IPS DF 6.9 (cell line): ENCODE data around the gene SEH1L.
A peak's percentile ranks its signal among the peaks of the same experiment; 100 is the strongest.
"Not testable (repeated sequence)": the region's sequence is repeated elsewhere in the genome, so short reads cannot be mapped to it uniquely, and the experiment has no call there.

ENCODE experiments used
- DNase-seq: peaks from one replicate; pipeline ENCODE4 v3.0.0-alpha.2; 2013; ENCODE audit warnings: low read depth, low spot score
- H3K27ac ChIP-seq: one replicate; pipeline ENCODE4 v1.5.1; 2013; ENCODE audit warnings: low read length, control low read depth
- H3K27me3 ChIP-seq: 2 replicates; pipeline ENCODE4 v1.6.1; 2013; ENCODE audit warnings: mild to moderate bottlenecking, low read length; ENCODE audit not compliant: control insufficient read depth, insufficient read depth
- H3K36me3 ChIP-seq: 2 replicates; pipeline ENCODE4 v1.6.1; 2013; ENCODE audit warnings: low read length; ENCODE audit not compliant: control insufficient read depth, insufficient read depth
- H3K4me1 ChIP-seq: 2 replicates; pipeline ENCODE4 v1.6.1; 2013; ENCODE audit warnings: low read length; ENCODE audit not compliant: control insufficient read depth, insufficient read depth
- H3K4me3 ChIP-seq: 2 replicates; pipeline ENCODE4 v1.5.1; 2013; ENCODE audit warnings: mild to moderate bottlenecking, low read length
- H3K9me3 ChIP-seq: 2 replicates; pipeline ENCODE4 v1.6.1; 2013; ENCODE audit warnings: low read length, inconsistent platforms; ENCODE audit not compliant: control insufficient read depth, insufficient read depth
- WGBS: extraction: QIAGEN DNeasy Blood & Tissue Kit; methylation state at CpG from one replicate; pipeline ENCODE4 v1.1.7; 2013; ENCODE audit warnings: mixed read lengths, missing lambda C conversion rate; ENCODE audit not compliant: insufficient read length, insufficient coverage; 5-methylcytosine and 5-hydroxymethylcytosine counted together

SEH1L gene

DNA sequence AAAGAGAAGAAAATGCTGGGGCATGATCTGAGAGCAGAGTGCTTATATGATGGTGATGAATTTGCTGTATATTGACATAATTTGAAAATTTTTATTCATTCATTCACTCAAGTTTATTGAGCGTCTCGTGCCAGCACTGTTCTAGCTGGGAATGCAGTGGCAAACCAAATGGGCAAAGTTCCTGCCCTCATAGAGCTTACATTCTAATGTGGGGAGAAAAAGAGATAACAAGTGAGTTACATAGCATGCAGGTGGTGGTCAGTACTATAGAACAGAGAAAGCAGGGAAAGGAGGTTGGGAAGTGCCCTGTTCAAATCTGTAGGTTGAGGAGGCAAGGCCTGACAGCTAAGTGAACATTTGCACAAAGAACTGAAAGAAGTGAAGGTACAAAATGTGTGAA, 47.6 kb downstream of the SEH1L start:
- no peaks in the 10 kb centered on the region for H3K27me3 ChIP-seq
- no peak for DNase-seq
- H3K27ac ChIP-seq = no peak overlapping the region
- H3K4me1 ChIP-seq = no peaks in the 10 kb centered on the region
- no peaks in the 10 kb centered on the region for H3K9me3 ChIP-seq
- H3K4me3 ChIP-seq = no peak overlapping the region
- no CpG with 5 or more reads among the region's 2 CpGs for WGBS
- no peaks in the 10 kb centered on the region for H3K36me3 ChIP-seq

DNA sequence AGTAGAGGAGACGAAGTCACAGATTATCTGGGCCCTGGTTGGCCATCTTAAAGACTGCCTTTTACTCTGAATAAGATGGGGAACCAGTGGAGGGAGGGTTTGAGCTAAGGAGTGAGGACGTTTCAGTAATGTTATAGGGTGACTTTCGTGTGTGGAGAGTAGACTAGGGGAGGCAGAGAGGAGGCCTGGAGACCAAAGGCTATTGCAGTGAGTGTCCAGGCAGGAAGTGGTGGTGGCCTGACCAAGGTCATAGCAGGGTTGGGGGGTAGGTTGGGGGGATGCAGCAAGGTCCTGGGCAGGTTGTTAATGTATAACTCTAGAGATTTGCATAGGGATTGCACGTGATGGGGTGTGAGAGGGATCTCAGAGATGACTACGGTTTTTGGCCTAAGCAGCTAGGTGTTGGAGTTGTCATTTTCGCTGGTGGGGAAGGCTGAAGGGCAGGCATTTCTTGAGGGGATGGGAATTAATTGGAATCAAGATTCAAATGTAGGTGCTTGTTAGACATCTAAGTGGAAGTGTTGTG, 48.2 kb downstream of the SEH1L start:
- Histone ChIP-seq H3K27ac (no peak overlapping the region), H3K36me3 (no peaks in the 10 kb centered on the region), H3K4me1 (no peaks in the 10 kb centered on the region), H3K9me3 (no peaks in the 10 kb centered on the region), H3K27me3 (no peaks in the 10 kb centered on the region), H3K4me3 (no peak overlapping the region)
- no peak for DNase-seq
- WGBS = no CpG with 5 or more reads among the region's 6 CpGs

DNA sequence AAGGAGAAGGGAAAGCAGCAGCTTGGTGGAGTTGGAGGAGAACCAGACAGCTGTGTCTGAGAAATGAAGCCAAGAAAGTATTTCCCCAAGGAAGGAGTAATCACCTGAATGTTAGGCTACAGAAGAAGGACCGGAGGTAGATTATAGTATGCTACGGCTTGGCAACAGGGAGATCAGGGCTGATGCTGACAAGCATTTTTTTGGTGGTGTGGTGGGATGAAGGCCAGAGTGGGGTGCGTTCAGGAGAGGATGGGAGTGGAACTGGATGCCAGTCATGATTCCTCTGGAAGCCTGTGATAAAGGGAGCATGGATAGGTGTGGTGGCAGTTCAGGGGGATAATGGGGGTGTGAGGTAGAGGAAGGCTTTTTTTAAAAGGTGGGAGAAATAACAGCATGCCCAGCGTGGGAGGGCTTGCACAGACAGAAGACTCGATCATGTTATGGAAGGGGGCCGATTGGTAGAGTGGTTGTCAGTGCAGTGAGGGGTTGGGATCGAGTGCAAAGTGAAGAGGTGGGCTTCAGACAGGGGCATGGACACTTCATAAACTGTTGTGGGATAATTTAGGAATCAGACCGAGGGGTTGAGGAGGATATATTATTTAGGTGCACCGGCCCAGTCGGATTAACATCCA, 49.0 kb downstream of the SEH1L start:
- Histone ChIP-seq H3K36me3 (no peaks in the 10 kb centered on the region), H3K27ac (no peak overlapping the region), H3K9me3 (no peaks in the 10 kb centered on the region), H3K4me1 (no peaks in the 10 kb centered on the region), H3K27me3 (no peaks in the 10 kb centered on the region), H3K4me3 (no peak overlapping the region)
- no CpG with 5 or more reads among the region's 10 CpGs for WGBS
- no peak for DNase-seq

DNA sequence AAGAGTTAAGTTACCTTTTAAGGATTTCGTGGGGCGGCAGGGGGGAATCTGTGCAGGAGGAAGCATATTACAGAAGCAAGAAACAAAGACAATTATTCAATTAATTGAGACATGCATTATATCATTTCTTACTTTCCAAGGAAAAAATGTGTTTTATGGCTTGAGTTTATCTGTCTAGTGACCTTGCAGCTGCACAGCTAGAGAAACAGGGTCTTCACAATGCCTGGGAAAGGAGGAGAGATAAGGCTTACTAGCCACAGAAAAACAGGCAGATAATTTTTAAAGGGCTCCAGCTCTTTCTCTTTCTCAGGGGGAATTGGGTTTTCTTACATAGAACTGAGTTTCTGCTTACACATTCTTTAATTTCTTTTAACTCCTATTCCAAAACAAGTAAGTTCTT, 49.5 kb downstream of the SEH1L start:
- DNase-seq, H3K4me1 ChIP-seq, H3K36me3 ChIP-seq, H3K27ac ChIP-seq, H3K27me3 ChIP-seq, H3K9me3 ChIP-seq, H3K4me3 ChIP-seq: not testable (repeated sequence)
- WGBS = no CpG with 5 or more reads among the region's 2 CpGs

DNA sequence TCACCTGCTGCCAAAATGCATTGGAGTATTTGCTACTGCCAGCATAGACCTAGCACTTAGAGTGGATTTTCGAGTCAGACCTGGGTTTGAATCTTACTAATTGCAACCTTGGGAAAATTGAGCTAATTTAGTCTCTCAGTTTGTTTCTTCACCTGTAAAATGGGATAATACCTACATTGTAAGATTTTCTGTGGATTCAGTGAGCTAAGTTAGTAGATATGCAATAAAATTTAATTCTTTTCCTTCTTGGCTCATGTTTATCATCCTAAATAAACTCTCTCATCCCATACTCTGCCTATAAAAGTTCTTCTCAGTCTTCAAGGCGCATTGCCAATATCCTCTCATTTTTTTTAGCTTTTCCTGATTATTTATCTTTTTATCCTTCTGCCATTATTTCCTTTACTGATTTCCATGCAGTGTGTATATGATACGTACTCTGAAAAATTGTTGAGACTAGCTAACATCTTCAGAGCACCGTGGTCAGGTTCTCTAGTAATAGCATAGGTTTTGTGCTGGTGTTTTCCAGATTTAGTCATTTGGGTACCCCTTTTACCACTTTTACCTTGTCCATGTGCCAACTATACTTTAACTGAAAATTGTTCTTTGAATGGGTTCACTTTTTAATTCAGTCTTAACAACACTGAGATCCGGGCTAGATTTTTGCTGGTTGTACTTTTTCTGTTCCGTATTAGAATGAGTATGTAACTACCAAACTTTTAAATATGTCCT, 50.7 kb downstream of the SEH1L start:
- no CpG with 5 or more reads among the region's 6 CpGs for WGBS

DNA sequence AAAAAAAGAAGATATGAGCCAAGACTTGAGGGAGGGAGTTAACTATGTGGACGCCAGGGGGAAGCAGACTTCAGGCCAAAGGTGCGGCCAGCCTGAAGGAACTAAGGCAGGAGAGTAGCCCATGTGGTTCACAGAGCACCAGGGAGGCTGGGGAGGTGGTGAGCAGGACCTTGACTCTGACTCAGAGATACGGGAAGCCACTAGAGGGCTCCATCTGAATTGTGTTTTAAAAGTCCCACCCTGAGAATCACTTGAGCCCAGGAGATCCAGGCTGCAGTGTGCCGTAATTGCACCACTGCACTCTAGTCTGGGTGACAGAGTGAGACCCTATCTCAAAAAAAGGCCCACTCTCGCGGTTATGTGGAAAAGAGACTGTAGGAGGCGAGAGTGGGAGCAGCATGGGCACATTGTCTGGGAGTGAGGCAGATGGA, 55.7 kb downstream of the SEH1L start:
- no peaks in the 10 kb centered on the region for H3K9me3 ChIP-seq
- 0 out of 2 replicates have a peak, but pooled peaks cover 2% of the 10 kb centered on the region for H3K36me3 ChIP-seq
- WGBS = no CpG with 5 or more reads among the region's 7 CpGs
- no peak overlapping the region for H3K4me3 ChIP-seq
- H3K27me3 ChIP-seq = no peaks in the 10 kb centered on the region
- no peak overlapping the region for H3K27ac ChIP-seq
- H3K4me1 ChIP-seq = no peaks in the 10 kb centered on the region
- peak; percentile 82 for DNase-seq

More for the DNA sequence above, 50.7 kb downstream of the SEH1L start:
- no peaks in the 10 kb centered on the region for H3K9me3 ChIP-seq
- H3K4me3 ChIP-seq = no peak overlapping the region
- no peak overlapping the region for H3K27ac ChIP-seq
- H3K36me3 ChIP-seq = no peaks in the 10 kb centered on the region
- H3K4me1 ChIP-seq = no peaks in the 10 kb centered on the region
- no peaks in the 10 kb centered on the region for H3K27me3 ChIP-seq
- DNase-seq = no peak

DNA sequence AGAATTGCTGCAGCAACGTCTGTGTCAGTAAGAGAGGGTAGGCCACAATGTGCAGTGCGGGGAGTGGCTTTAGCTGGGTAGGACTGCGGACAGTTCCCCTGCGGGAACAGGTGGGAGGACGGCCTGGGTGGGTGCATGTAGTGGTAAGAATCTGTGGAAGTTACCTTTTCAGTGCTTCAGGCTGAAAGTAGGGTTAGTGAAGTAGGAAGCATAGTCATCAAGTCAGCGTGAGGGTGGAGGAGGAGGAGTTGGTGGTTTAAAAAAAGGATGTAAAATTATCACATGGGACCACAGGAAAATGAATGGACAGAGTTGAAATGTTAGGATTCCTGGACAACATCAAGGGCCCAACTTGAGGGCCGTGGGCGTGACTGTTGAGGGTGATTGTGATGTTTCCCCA, 56.6 kb downstream of the SEH1L start:
- 0 out of 2 replicates have a peak, but pooled peaks cover 3% of the 10 kb centered on the region for H3K36me3 ChIP-seq
- DNase-seq = no peak
- 100% methylated on average over 1 of the region's 8 CpGs for WGBS

DNA sequence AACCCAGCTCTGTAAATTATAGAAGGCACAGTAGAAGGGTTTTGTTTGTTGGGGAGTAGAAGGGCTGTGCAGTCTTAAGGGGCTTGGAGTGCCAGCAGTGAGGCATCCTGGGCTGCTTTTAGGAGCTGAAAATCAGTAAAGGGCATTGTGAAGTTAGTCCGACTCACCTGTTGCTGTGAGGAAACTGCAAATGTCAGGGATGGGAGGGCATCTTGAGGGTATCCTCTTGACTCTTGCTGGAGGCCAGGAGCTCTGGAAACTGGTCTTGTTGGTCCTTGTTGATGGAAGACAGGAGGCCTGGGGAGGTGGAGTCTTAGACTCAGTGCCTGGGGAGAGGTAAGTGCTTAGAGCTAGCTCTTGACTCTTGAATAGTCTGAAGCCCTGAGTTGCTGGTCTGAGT, 57.5 kb downstream of the SEH1L start:
- Histone ChIP-seq H3K27ac (no peak overlapping the region), H3K27me3 (no peaks in the 10 kb centered on the region), H3K9me3 (no peaks in the 10 kb centered on the region), H3K4me1 (no peaks in the 10 kb centered on the region), H3K4me3 (no peak overlapping the region), H3K36me3 (0 out of 2 replicates have a peak, but pooled peaks cover 3% of the 10 kb centered on the region)
- DNase-seq = no peak
- WGBS = no CpG with 5 or more reads among the region's 1 CpG

More for the DNA sequence above, 56.6 kb downstream of the SEH1L start:
- Histone ChIP-seq H3K27me3 (no peaks in the 10 kb centered on the region), H3K4me1 (no peaks in the 10 kb centered on the region), H3K9me3 (no peaks in the 10 kb centered on the region), H3K27ac (no peak overlapping the region), H3K4me3 (no peak overlapping the region)

DNA sequence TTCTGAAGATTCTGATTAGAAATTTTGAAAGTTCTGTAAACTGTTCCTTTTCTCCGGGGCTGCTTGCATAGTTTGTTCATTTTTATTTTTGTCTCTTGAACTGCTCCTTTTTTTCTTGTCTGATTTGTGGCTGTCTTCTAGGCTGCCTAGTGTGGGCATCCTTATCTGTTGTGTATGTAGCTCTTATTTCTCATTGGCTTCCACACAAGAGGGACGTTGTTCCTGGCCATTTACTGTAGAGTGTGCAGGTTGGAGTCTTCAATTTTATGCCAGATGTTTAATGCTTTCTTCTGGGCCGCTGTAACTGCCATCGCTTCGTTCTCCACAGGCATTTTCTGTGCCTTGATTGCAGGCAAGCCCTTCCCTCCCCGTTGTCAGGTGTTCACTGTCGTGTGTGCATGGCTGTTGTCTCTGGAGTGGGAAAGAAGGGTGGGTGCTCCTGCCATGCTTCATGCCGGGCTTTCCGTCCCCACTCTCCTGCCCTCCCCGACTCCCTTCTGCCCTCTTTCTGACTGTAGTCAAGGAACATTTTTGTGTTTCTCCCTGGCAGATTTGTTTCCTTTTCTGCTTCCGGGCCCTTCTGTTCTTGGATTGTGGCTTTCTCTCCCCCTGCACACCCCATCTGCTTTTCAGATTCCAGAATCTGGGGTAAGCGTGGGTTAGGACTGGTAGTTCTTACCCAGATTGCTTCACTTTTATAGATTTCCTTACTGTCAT, 58.9 kb downstream of the SEH1L start:
- H3K27ac ChIP-seq = no peak overlapping the region
- WGBS = no CpG with 5 or more reads among the region's 12 CpGs
- H3K36me3 ChIP-seq = 0 out of 2 replicates have a peak, but pooled peaks cover 3% of the 10 kb centered on the region
- no peak overlapping the region for H3K4me3 ChIP-seq
- DNase-seq = no peak
- H3K4me1 ChIP-seq = no peaks in the 10 kb centered on the region
- no peaks in the 10 kb centered on the region for H3K27me3 ChIP-seq
- H3K9me3 ChIP-seq = no peaks in the 10 kb centered on the region

DNA sequence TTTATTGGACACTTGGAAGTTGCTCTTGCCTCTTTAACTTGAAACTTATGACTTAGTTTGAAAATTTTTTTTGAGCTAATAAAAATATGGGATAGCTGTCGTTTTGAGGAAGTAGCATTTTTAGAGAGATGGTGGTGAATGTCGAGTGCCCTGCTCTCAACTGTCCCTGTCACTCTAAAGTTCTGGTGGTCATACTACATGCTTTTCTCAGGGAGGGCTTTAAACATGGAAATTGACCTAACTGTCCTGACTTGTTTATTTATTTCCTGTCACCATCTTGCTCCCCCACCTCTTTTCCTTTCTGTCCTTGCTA, 59.4 kb downstream of the SEH1L start:
- DNase-seq = no peak
- 0 out of 2 replicates have a peak, but pooled peaks cover 3% of the 10 kb centered on the region for H3K36me3 ChIP-seq
- no CpG with 5 or more reads among the region's 2 CpGs for WGBS

More for the DNA sequence above, 59.4 kb downstream of the SEH1L start:
- H3K4me1 ChIP-seq = no peaks in the 10 kb centered on the region
- no peak overlapping the region for H3K27ac ChIP-seq
- no peak overlapping the region for H3K4me3 ChIP-seq
- no peaks in the 10 kb centered on the region for H3K27me3 ChIP-seq
- no peaks in the 10 kb centered on the region for H3K9me3 ChIP-seq
